ENCODE measurements around the gene GRID1.
A peak's percentile ranks its signal among the peaks of the same experiment; 100 is the strongest.

GRID1 gene

GRCh38 chr10:86022906-86023305, 343.7 kb downstream of the GRID1 start:
- no peak for FAIRE-seq
- no peak for TF ChIP-seq POLR2A (IDR thresholded peaks at IDR 0.05; ENCODE audit: low read depth, low read length)
- no peak for TF ChIP-seq PAX5 (IDR thresholded peaks at IDR 0.05; ENCODE audit: insufficient read depth, low read length, severe bottlenecking)
- TF ChIP-seq POLR2AphosphoS5 (IDR thresholded peaks at IDR 0.05; ENCODE audit: low read depth, low read length) = no peak
- no peak for TF ChIP-seq TAF1 (IDR thresholded peaks at IDR 0.05; ENCODE audit: low read depth, low read length)
- no peak for TF ChIP-seq SPI1 (IDR thresholded peaks at IDR 0.05; ENCODE audit: low read depth, low read length)
- TF ChIP-seq POU2F2 (IDR thresholded peaks at IDR 0.05; ENCODE audit: low read depth, low read length) = no peak
- DNase-seq (ENCODE audit: insufficient read length, low spot score) = no peak

GRCh38 chr10:86020134-86020533, 346.5 kb downstream of the GRID1 start:
- FAIRE-seq = no peak
- no peak for DNase-seq (ENCODE audit: insufficient read length, low spot score)
- TF ChIP-seq SPI1 (IDR thresholded peaks at IDR 0.05; ENCODE audit: low read depth, low read length) (no peak), POLR2A (IDR thresholded peaks at IDR 0.05; ENCODE audit: low read depth, low read length) (no peak), TAF1 (IDR thresholded peaks at IDR 0.05; ENCODE audit: low read depth, low read length) (no peak), POU2F2 (IDR thresholded peaks at IDR 0.05; ENCODE audit: low read depth, low read length) (no peak), POLR2AphosphoS5 (IDR thresholded peaks at IDR 0.05; ENCODE audit: low read depth, low read length) (no peak), PAX5 (IDR thresholded peaks at IDR 0.05; ENCODE audit: insufficient read depth, low read length, severe bottlenecking) (no peak)

- TF ChIP-seq POLR2AphosphoS5 (IDR thresholded peaks at IDR 0.05; ENCODE audit: low read depth, low read length) (no peak), PAX5 (IDR thresholded peaks at IDR 0.05; ENCODE audit: insufficient read depth, low read length, severe bottlenecking) (no peak), POLR2A (IDR thresholded peaks at IDR 0.05; ENCODE audit: low read depth, low read length) (no peak), POU2F2 (IDR thresholded peaks at IDR 0.05; ENCODE audit: low read depth, low read length) (no peak), SPI1 (IDR thresholded peaks at IDR 0.05; ENCODE audit: low read depth, low read length) (no peak), TAF1 (IDR thresholded peaks at IDR 0.05; ENCODE audit: low read depth, low read length) (no peak)
- DNase-seq (ENCODE audit: insufficient read length, low spot score) = no peak
- no peak for FAIRE-seq
Measured at GRCh38 chr10:86019141-86019540, 347.5 kb downstream of the GRID1 start.

GRCh38 chr10:86018735-86019058, 347.9 kb downstream of the GRID1 start:
- no peak for TF ChIP-seq SPI1 (IDR thresholded peaks at IDR 0.05; ENCODE audit: low read depth, low read length)
- TF ChIP-seq POU2F2 (IDR thresholded peaks at IDR 0.05; ENCODE audit: low read depth, low read length) = no peak
- no peak for TF ChIP-seq POLR2A (IDR thresholded peaks at IDR 0.05; ENCODE audit: low read depth, low read length)
- TF ChIP-seq PAX5 (IDR thresholded peaks at IDR 0.05; ENCODE audit: insufficient read depth, low read length, severe bottlenecking) = no peak
- TF ChIP-seq POLR2AphosphoS5 (IDR thresholded peaks at IDR 0.05; ENCODE audit: low read depth, low read length) = no peak
- TF ChIP-seq TAF1 (IDR thresholded peaks at IDR 0.05; ENCODE audit: low read depth, low read length) = no peak
- DNase-seq (ENCODE audit: insufficient read length, low spot score) (no peak), FAIRE-seq (no peak)

- no peak for DNase-seq (ENCODE audit: insufficient read length, low spot score)
- peak; percentile 16 for FAIRE-seq
- TF ChIP-seq SPI1 (IDR thresholded peaks at IDR 0.05; ENCODE audit: low read depth, low read length) = no peak
- no peak for TF ChIP-seq PAX5 (IDR thresholded peaks at IDR 0.05; ENCODE audit: insufficient read depth, low read length, severe bottlenecking)
- TF ChIP-seq POU2F2 (IDR thresholded peaks at IDR 0.05; ENCODE audit: low read depth, low read length) = no peak
- TF ChIP-seq TAF1 (IDR thresholded peaks at IDR 0.05; ENCODE audit: low read depth, low read length) = no peak
- TF ChIP-seq POLR2A (IDR thresholded peaks at IDR 0.05; ENCODE audit: low read depth, low read length) = no peak
- TF ChIP-seq POLR2AphosphoS5 (IDR thresholded peaks at IDR 0.05; ENCODE audit: low read depth, low read length) = no peak
Measured at GRCh38 chr10:86017841-86018734, 348.5 kb downstream of the GRID1 start.

- TF ChIP-seq POU2F2 (IDR thresholded peaks at IDR 0.05; ENCODE audit: low read depth, low read length) (no peak), SPI1 (IDR thresholded peaks at IDR 0.05; ENCODE audit: low read depth, low read length) (no peak), POLR2A (IDR thresholded peaks at IDR 0.05; ENCODE audit: low read depth, low read length) (no peak), TAF1 (IDR thresholded peaks at IDR 0.05; ENCODE audit: low read depth, low read length) (no peak), POLR2AphosphoS5 (IDR thresholded peaks at IDR 0.05; ENCODE audit: low read depth, low read length) (no peak), PAX5 (IDR thresholded peaks at IDR 0.05; ENCODE audit: insufficient read depth, low read length, severe bottlenecking) (no peak)
- FAIRE-seq = no peak
- no peak for DNase-seq (ENCODE audit: insufficient read length, low spot score)
Measured at GRCh38 chr10:86013568-86013967, 353.0 kb downstream of the GRID1 start.

- no peak for FAIRE-seq
- TF ChIP-seq SPI1 (IDR thresholded peaks at IDR 0.05; ENCODE audit: low read depth, low read length) = no peak
- TF ChIP-seq PAX5 (IDR thresholded peaks at IDR 0.05; ENCODE audit: insufficient read depth, low read length, severe bottlenecking) = no peak
- no peak for TF ChIP-seq POU2F2 (IDR thresholded peaks at IDR 0.05; ENCODE audit: low read depth, low read length)
- no peak for TF ChIP-seq TAF1 (IDR thresholded peaks at IDR 0.05; ENCODE audit: low read depth, low read length)
- no peak for TF ChIP-seq POLR2AphosphoS5 (IDR thresholded peaks at IDR 0.05; ENCODE audit: low read depth, low read length)
- TF ChIP-seq POLR2A (IDR thresholded peaks at IDR 0.05; ENCODE audit: low read depth, low read length) = no peak
- DNase-seq (ENCODE audit: insufficient read length, low spot score) = no peak
Measured at GRCh38 chr10:86007171-86007570, 359.4 kb downstream of the GRID1 start.

- no peak for DNase-seq (ENCODE audit: insufficient read length, low spot score)
- TF ChIP-seq POLR2AphosphoS5 (IDR thresholded peaks at IDR 0.05; ENCODE audit: low read depth, low read length) = no peak
- no peak for TF ChIP-seq PAX5 (IDR thresholded peaks at IDR 0.05; ENCODE audit: insufficient read depth, low read length, severe bottlenecking)
- TF ChIP-seq POLR2A (IDR thresholded peaks at IDR 0.05; ENCODE audit: low read depth, low read length) = no peak
- TF ChIP-seq POU2F2 (IDR thresholded peaks at IDR 0.05; ENCODE audit: low read depth, low read length) = no peak
- TF ChIP-seq SPI1 (IDR thresholded peaks at IDR 0.05; ENCODE audit: low read depth, low read length) = no peak
- TF ChIP-seq TAF1 (IDR thresholded peaks at IDR 0.05; ENCODE audit: low read depth, low read length) = no peak
- no peak for FAIRE-seq
Measured at GRCh38 chr10:86004337-86004736, 362.3 kb downstream of the GRID1 start.

GRCh38 chr10:86003201-86003621, 363.4 kb downstream of the GRID1 start:
- FAIRE-seq (no peak), DNase-seq (ENCODE audit: insufficient read length, low spot score) (no peak)
- TF ChIP-seq PAX5 (IDR thresholded peaks at IDR 0.05; ENCODE audit: insufficient read depth, low read length, severe bottlenecking) = no peak
- no peak for TF ChIP-seq POU2F2 (IDR thresholded peaks at IDR 0.05; ENCODE audit: low read depth, low read length)
- no peak for TF ChIP-seq TAF1 (IDR thresholded peaks at IDR 0.05; ENCODE audit: low read depth, low read length)

Data from GM12891 (cell line).